ENCODE results near the gene TIAM2.

The TIAM2 gene

GRCh38 chr6:155001482-155001881 is 6.4 kb downstream of the TIAM2 start:
- H3K36me3 ChIP-seq (ENCODE audit: control insufficient read depth, insufficient read depth, low read length), result no peaks in the 10 kb centered on the region
- TF ChIP-seq CTCF (IDR thresholded peaks at IDR 0.05; ENCODE audit: insufficient read depth, low read length, poor library complexity, severe bottlenecking), result no peak
- H3K27me3 ChIP-seq (replicated peaks; ENCODE audit: control insufficient read depth, insufficient read depth, low read length), result no peaks in the 10 kb centered on the region; the same call in 1 of the 2 replicates
- no peak overlapping the region for H3K4me3 ChIP-seq (replicated peaks; ENCODE audit: low read depth, low read length)
- DNase-seq (ENCODE audit: extremely low read depth, insufficient read length), result no peak

GRCh38 chr6:155001934-155002333 is 6.8 kb downstream of the TIAM2 start:
- H3K27me3 ChIP-seq (replicated peaks; ENCODE audit: control insufficient read depth, insufficient read depth, low read length), result no peaks in the 10 kb centered on the region; the same call in 1 of the 2 replicates
- H3K36me3 ChIP-seq (ENCODE audit: control insufficient read depth, insufficient read depth, low read length), result no peaks in the 10 kb centered on the region
- no peak for DNase-seq (ENCODE audit: extremely low read depth, insufficient read length)
- H3K4me3 ChIP-seq (replicated peaks; ENCODE audit: low read depth, low read length), result no peak overlapping the region
- no peak for TF ChIP-seq CTCF (IDR thresholded peaks at IDR 0.05; ENCODE audit: insufficient read depth, low read length, poor library complexity, severe bottlenecking)

GRCh38 chr6:155003476-155003875 is 8.4 kb downstream of the TIAM2 start:
- Histone ChIP-seq H3K36me3 (ENCODE audit: control insufficient read depth, insufficient read depth, low read length) (no peaks in the 10 kb centered on the region), H3K27me3 (replicated peaks; ENCODE audit: control insufficient read depth, insufficient read depth, low read length) (no peaks in the 10 kb centered on the region; the same call in 1 of the 2 replicates), H3K4me3 (replicated peaks; ENCODE audit: low read depth, low read length) (no peak overlapping the region)
- no peak for TF ChIP-seq CTCF (IDR thresholded peaks at IDR 0.05; ENCODE audit: insufficient read depth, low read length, poor library complexity, severe bottlenecking)
- DNase-seq (ENCODE audit: extremely low read depth, insufficient read length), result no peak

GRCh38 chr6:155004017-155004416 is 8.9 kb downstream of the TIAM2 start:
- TF ChIP-seq CTCF (IDR thresholded peaks at IDR 0.05; ENCODE audit: insufficient read depth, low read length, poor library complexity, severe bottlenecking), result no peak
- H3K36me3 ChIP-seq (ENCODE audit: control insufficient read depth, insufficient read depth, low read length), result no peaks in the 10 kb centered on the region
- H3K27me3 ChIP-seq (replicated peaks; ENCODE audit: control insufficient read depth, insufficient read depth, low read length), result no peaks in the 10 kb centered on the region; the same call in 1 of the 2 replicates
- DNase-seq (ENCODE audit: extremely low read depth, insufficient read length), result no peak
- no peak overlapping the region for H3K4me3 ChIP-seq (replicated peaks; ENCODE audit: low read depth, low read length)

- no peak for DNase-seq (ENCODE audit: extremely low read depth, insufficient read length)
- Histone ChIP-seq H3K4me3 (replicated peaks; ENCODE audit: low read depth, low read length) (no peak overlapping the region), H3K36me3 (ENCODE audit: control insufficient read depth, insufficient read depth, low read length) (no peaks in the 10 kb centered on the region), H3K27me3 (replicated peaks; ENCODE audit: control insufficient read depth, insufficient read depth, low read length) (no peaks in the 10 kb centered on the region; the same call in 1 of the 2 replicates)
- no peak for TF ChIP-seq CTCF (IDR thresholded peaks at IDR 0.05; ENCODE audit: insufficient read depth, low read length, poor library complexity, severe bottlenecking)
Observed at GRCh38 chr6:155004576-155005372, 9.7 kb downstream of the TIAM2 start.

Measured in GM06990 (cell line).